Neural cell (in vitro differentiated cells): ENCODE measurements around the gene ABCA10. TPM values are rescaled to one million over a fixed set of nuclear protein-coding genes. Genes with fewer than 3 reads are reported as not detected.
A peak's percentile ranks its signal among the peaks of the same experiment; 100 is the strongest.

Experiments
- H2AFZ ChIP-seq: fragments of 200-600, 300-800 bp; sonication (generic), shearing (Covaris generic); 2 replicates; pipeline ENCODE4 v1.6.0; 2014; ENCODE audit warnings: low read depth, mild to moderate bottlenecking, antibody characterized with exemption, low read length, moderate library complexity
- H3F3A ChIP-seq: fragments of 200-600 bp; shearing (Covaris generic); 2 replicates; pipeline ENCODE4 v1.6.1; 2016; ENCODE audit warnings: mild to moderate bottlenecking, moderate library complexity, mixed read lengths, antibody characterized with exemption, low read length; ENCODE audit not compliant: insufficient read depth, poor library complexity, severe bottlenecking
- H3K27ac ChIP-seq: fragments of 200-600, 300-800 bp; sonication (generic), shearing (Covaris generic); 2 replicates; pipeline ENCODE4 v1.5.1; 2014; ENCODE audit warnings: mild to moderate bottlenecking, low read length, moderate library complexity
- H3K27me3 ChIP-seq: fragments of 300-800, 200-600 bp; sonication (generic), shearing (Covaris generic); 2 replicates; pipeline ENCODE4 v1.6.0; 2014; ENCODE audit warnings: mild to moderate bottlenecking, low read depth, low read length, moderate library complexity; ENCODE audit not compliant: insufficient read depth
- H3K36me3 ChIP-seq: fragments of 300-800, 200-600 bp; sonication (generic), shearing (Covaris generic); 2 replicates; pipeline ENCODE4 v1.5.1; 2014; ENCODE audit warnings: mild to moderate bottlenecking, antibody characterized with exemption, low read length, moderate library complexity; ENCODE audit not compliant: insufficient read depth
- H3K4me2 ChIP-seq: fragments of 300-800, 200-600 bp; sonication (generic), shearing (Covaris generic); 2 replicates; pipeline ENCODE4 v1.6.0; 2014; ENCODE audit warnings: mild to moderate bottlenecking, low read length
- H3K4me3 ChIP-seq: fragments of 300-800, 200-600 bp; sonication (generic), shearing (Covaris generic); 2 replicates; pipeline ENCODE4 v1.5.1; 2014; ENCODE audit warnings: mild to moderate bottlenecking, low read length, moderate library complexity
- H3K79me2 ChIP-seq: fragments of 200-600 bp; shearing (Covaris generic); replicated peaks from 2 replicates; pipeline ENCODE4 v1.6.0; 2014; ENCODE audit warnings: mild to moderate bottlenecking, low read length, moderate library complexity; ENCODE audit not compliant: insufficient read depth
- H3K9ac ChIP-seq: fragments of 300-800, 200-600 bp; sonication (generic), shearing (Covaris generic); 2 replicates; pipeline ENCODE4 v1.6.1; 2016; ENCODE audit warnings: mild to moderate bottlenecking, low read length, mixed read lengths
- H3K9me2 ChIP-seq: fragments of 200-600 bp; shearing (Covaris generic); 2 replicates; pipeline ENCODE4 v1.6.1; 2016; ENCODE audit warnings: mild to moderate bottlenecking, low read length, mixed read lengths; ENCODE audit not compliant: insufficient read depth
- H3K9me3 ChIP-seq: fragments of 200-600, 300-800 bp; sonication (generic), shearing (Covaris generic); 2 replicates; pipeline ENCODE4 v1.6.1; 2016; ENCODE audit warnings: mild to moderate bottlenecking, mixed run types, low read length, moderate library complexity, mixed read lengths
- H4K20me1 ChIP-seq: fragments of 200-600 bp; shearing (Covaris generic); 2 replicates; pipeline ENCODE4 v1.6.1; 2016; ENCODE audit warnings: mild to moderate bottlenecking, mixed run types; ENCODE audit not compliant: insufficient read depth
- CTCF ChIP-seq: fragments of 450-650 bp; IDR thresholded peaks from 2 replicates; pipeline ENCODE4 v1.5.1; 2014; ENCODE audit warnings: antibody characterized with exemption, mild to moderate bottlenecking, moderate library complexity; ENCODE audit not compliant: poor library complexity, severe bottlenecking
- EP300 ChIP-seq: fragments of 450-650 bp; conservative IDR thresholded peaks from 2 replicates; pipeline ENCODE4 v1.6.1; 2014; ENCODE audit warnings: antibody characterized with exemption, mild to moderate bottlenecking, moderate library complexity; ENCODE audit not compliant: poor library complexity, severe bottlenecking
- EZH2 ChIP-seq: fragments of 200-600, 300-800 bp; shearing (Covaris generic), sonication (generic); IDR thresholded peaks from 2 replicates; pipeline ENCODE4 v1.6.1; 2014; ENCODE audit warnings: antibody characterized with exemption, low read length, borderline replicate concordance, mild to moderate bottlenecking; ENCODE audit not compliant: insufficient read depth, poor library complexity, severe bottlenecking
- MXI1 ChIP-seq: fragments of 450-650 bp; conservative IDR thresholded peaks from 2 replicates; pipeline ENCODE4 v1.6.1; 2014; ENCODE audit warnings: antibody characterized with exemption, mild to moderate bottlenecking; ENCODE audit not compliant: poor library complexity, severe bottlenecking
- POLR2AphosphoS5 ChIP-seq: IDR thresholded peaks from 2 replicates; pipeline ENCODE4 v1.6.1; 2012
- RAD21 ChIP-seq: fragments of 450-650 bp; conservative IDR thresholded peaks from 2 replicates; pipeline ENCODE4 v1.6.1; 2014; ENCODE audit warnings: antibody characterized with exemption, mild to moderate bottlenecking, moderate library complexity
- REST ChIP-seq: IDR thresholded peaks from 2 replicates; pipeline ENCODE4 v1.6.1; 2012; ENCODE audit warnings: borderline replicate concordance
- SMC3 ChIP-seq: fragments of 450-650 bp; conservative IDR thresholded peaks from 2 replicates; pipeline ENCODE4 v1.6.1; 2014; ENCODE audit warnings: antibody characterized with exemption, mild to moderate bottlenecking, moderate library complexity; ENCODE audit not compliant: poor library complexity
- TAF1 ChIP-seq: IDR thresholded peaks from 2 replicates; pipeline ENCODE4 v1.6.1; 2012; ENCODE audit warnings: low read depth
- polyA plus RNA-seq: library from polyadenylated mRNA; depleted of rRNA; stranded (reverse); fragments of >200 nt; gene quantifications from 2 replicates; pipeline ENCODE4 v1.2.3, GENCODE V29; 2014

ABCA10 gene
- polyA plus RNA-seq, 1 donor from 2014 or later: 15.3 TPM

- H3K79me2 ChIP-seq: no peaks in the 10 kb centered on the region
- H3K27me3 ChIP-seq: no peaks in the 10 kb centered on the region
- H3K36me3 ChIP-seq: no peaks in the 10 kb centered on the region
- peak overlapping the region; percentile 9 for H3K4me3 ChIP-seq
- peak overlapping the region; percentile 65 for H3K27ac ChIP-seq
- no peak overlapping the region for H3K9ac ChIP-seq
- no peaks in the 10 kb centered on the region for H3F3A ChIP-seq
- H2AFZ ChIP-seq: peak overlapping the region; percentile 2
- no peaks in the 10 kb centered on the region for H3K9me2 ChIP-seq
- H3K4me2 ChIP-seq: no peak overlapping the region
- no peaks in the 10 kb centered on the region for H3K9me3 ChIP-seq
- H4K20me1 ChIP-seq: no peaks in the 10 kb centered on the region
- TF ChIP-seq REST (no peak), CTCF (no peak), RAD21 (no peak)
These were observed 41.3 kb downstream of the ABCA10 start for GRCh38 chr17:69187294-69187693.

GRCh38 chr17:69179227-69179952, 49.2 kb downstream of the ABCA10 start:
- Histone ChIP-seq H3K79me2 (no peaks in the 10 kb centered on the region), H3K9ac (no peak overlapping the region), H3K9me2 (no peaks in the 10 kb centered on the region), H3K36me3 (no peaks in the 10 kb centered on the region), H3K9me3 (no peaks in the 10 kb centered on the region), H2AFZ (no peak overlapping the region), H3K4me2 (no peak overlapping the region), H3K4me3 (no peak overlapping the region), H4K20me1 (no peaks in the 10 kb centered on the region), H3K27me3 (no peaks in the 10 kb centered on the region), H3F3A (no peaks in the 10 kb centered on the region), H3K27ac (no peak overlapping the region)
- TF ChIP-seq MXI1 (no peak), POLR2AphosphoS5 (no peak), CTCF (no peak), RAD21 (no peak), SMC3 (no peak), EP300 (no peak), TAF1 (no peak), REST (no peak), EZH2 (no peak)
